Measurements from ENCODE around the gene HTR1B. TPM values are rescaled to one million over a fixed set of nuclear protein-coding genes. Genes with fewer than 3 reads are reported as not detected.

The HTR1B gene
- total and polyA plus RNA-seq, 9 donors: 0.12 to 0.63 (median 0.30) TPM; not detected in 3

- Histone ChIP-seq H3K27me3 (no peaks in the 10 kb centered on the region), H3K4me3 (no peak overlapping the region), H3K4me1 (ENCODE audit: insufficient read depth) (no peaks in the 10 kb centered on the region), H3K9me3 (no peaks in the 10 kb centered on the region), H3K27ac (no peak overlapping the region), H3K36me3 (no peaks in the 10 kb centered on the region)
- no peak for DNase-seq
- TF ChIP-seq EP300 (IDR thresholded peaks at IDR 0.05) (no peak), CTCF (IDR thresholded peaks at IDR 0.05) (no peak), POLR2A (IDR thresholded peaks at IDR 0.05) (no peak)
- 61 to 66% (median 63%) methylated on average over 2 of the region's 2 CpGs for WGBS, 3 donors
- intact Hi-C loops (cut with DNase I): no loop called here
These were observed 46.5 kb downstream of the HTR1B start for GRCh38 chr6:77416839-77417238.

- intact Hi-C loops (cut with DNase I): no loop called here
- no peak overlapping the region for H3K4me3 ChIP-seq
- no peaks in the 10 kb centered on the region for H3K36me3 ChIP-seq
- H3K4me1 ChIP-seq (ENCODE audit: insufficient read depth): no peaks in the 10 kb centered on the region
- no peaks in the 10 kb centered on the region for H3K9me3 ChIP-seq
- no peak for TF ChIP-seq POLR2A (IDR thresholded peaks at IDR 0.05)
- no peak for TF ChIP-seq EP300 (IDR thresholded peaks at IDR 0.05)
- H3K27ac ChIP-seq: no peak overlapping the region
- WGBS, 3 donors: 90 to 93% (median 92%) methylated on average over 2 of the region's 2 CpGs
- no peaks in the 10 kb centered on the region for H3K27me3 ChIP-seq
- DNase-seq: no peak
These were observed 47.6 kb downstream of the HTR1B start for GRCh38 chr6:77415706-77416105.

Other genes with a start within 250 kb of the HTR1B start
- gene MEI4, start 189.5 kb upstream of the HTR1B start, total RNA-seq: under 1 TPM in 2 of 7 donors, not detected in 5; 0.05 to 0.07 TPM
- not detected for gene MEI4, start 189.5 kb upstream of the HTR1B start, polyA plus RNA-seq